OCI-LY7 (cell line): ENCODE measurements around the gene C8G. TPM values are rescaled to one million over a fixed set of nuclear protein-coding genes. Genes with fewer than 3 reads are reported as not detected.

ENCODE experiments used
- BruUV-seq: library from RNA; stranded (reverse); fragments of 400-500 nt; replicated peaks from 2 replicates; lab custom pipeline; 2021; lab: Mats Ljungman, UMichigan
- CTCF ChIA-PET: fragments of 300-600 bp; sonication (Branson Sonifier 250); formaldehyde crosslinking; loops from one replicate; lab custom pipeline; 2022; ENCODE audit warnings: antibody characterized with exemption; ENCODE audit not compliant: unreplicated experiment; lab: Charles Lee
- POLR2A ChIA-PET: fragments of 300-600 bp; sonication (Branson Sonifier 250); formaldehyde crosslinking; loops from one replicate; lab custom pipeline; 2022; ENCODE audit warnings: antibody characterized with exemption; lab: Charles Lee
- DNase-seq: peaks from one replicate; pipeline ENCODE4 v3.0.0-alpha.2; 2015; ENCODE audit warnings: low spot score
- H2AFZ ChIP-seq: fragments of 200-600 bp; sonication (generic), shearing (Covaris generic); 2 replicates; pipeline ENCODE4 v1.6.1; 2014; ENCODE audit warnings: mild to moderate bottlenecking, antibody characterized with exemption, low read length, moderate library complexity
- H3K27ac ChIP-seq: fragments of 200-600 bp; sonication (generic); 2 replicates; pipeline ENCODE4 v1.5.1; 2014; ENCODE audit warnings: mixed run types, low read depth, mild to moderate bottlenecking, moderate library complexity, low read length, inconsistent platforms; ENCODE audit not compliant: poor library complexity, severe bottlenecking
- H3K36me3 ChIP-seq: fragments of 200-600 bp; sonication (generic); 2 replicates; pipeline ENCODE4 v1.6.1; 2014; ENCODE audit warnings: mild to moderate bottlenecking, antibody characterized with exemption, low read length, moderate library complexity, mixed read lengths; ENCODE audit not compliant: insufficient read depth
- H3K4me1 ChIP-seq: fragments of 200-600 bp; sonication (generic); 2 replicates; pipeline ENCODE4 v1.5.1; 2014; ENCODE audit warnings: mild to moderate bottlenecking, low read length; ENCODE audit not compliant: insufficient read depth, poor library complexity, severe bottlenecking
- H3K4me2 ChIP-seq: fragments of 200-600 bp; sonication (generic); 2 replicates; pipeline ENCODE4 v1.6.1; 2014; ENCODE audit warnings: mild to moderate bottlenecking, low read length
- H3K4me3 ChIP-seq: fragments of 200-600 bp; sonication (generic); 2 replicates; pipeline ENCODE4 v1.5.1; 2014; ENCODE audit warnings: mild to moderate bottlenecking, low read depth, low read length; ENCODE audit not compliant: poor library complexity, severe bottlenecking
- H3K79me2 ChIP-seq: fragments of 200-600 bp; sonication (generic); 2 replicates; pipeline ENCODE4 v1.6.1; 2016; ENCODE audit warnings: low read depth, mild to moderate bottlenecking, low read length, moderate library complexity, mixed read lengths; ENCODE audit not compliant: insufficient read depth
- H3K9me2 ChIP-seq: fragments of 200-600 bp; sonication (generic); 2 replicates; pipeline ENCODE4 v1.6.1; 2016; ENCODE audit warnings: mild to moderate bottlenecking, low read length, mixed read lengths; ENCODE audit not compliant: insufficient read depth
- H3K9me3 ChIP-seq: fragments of 200-600 bp; sonication (generic); 2 replicates; pipeline ENCODE4 v1.6.1; 2014; ENCODE audit warnings: mild to moderate bottlenecking, mixed run types, low read length, mixed read lengths
- H4K20me1 ChIP-seq: fragments of 200-600 bp; sonication (generic); 2 replicates; pipeline ENCODE4 v1.6.1; 2014; ENCODE audit warnings: mild to moderate bottlenecking, antibody characterized with exemption, low read length, moderate library complexity, mixed read lengths; ENCODE audit not compliant: insufficient read depth
- EZH2phosphoT487 ChIP-seq: fragments of 200-600 bp; sonication (generic); IDR thresholded peaks from 2 replicates; pipeline ENCODE4 v1.6.1; 2018; ENCODE audit warnings: low read depth, borderline replicate concordance, mild to moderate bottlenecking, mixed run types, antibody characterized with exemption, low read length, moderate library complexity, mixed read lengths
- intact Hi-C: fragments of 100-400 bp; cut with micrococcal nuclease; formaldehyde crosslinking; loops from one replicate; pipeline ENCODE4 v1.10.0; 2022; ENCODE audit not compliant: unreplicated experiment
- total RNA-seq, 2 experiments: library from RNA; depleted of rRNA in 1 of 2; stranded (reverse); fragments of >200 nt in 1 of 2; shearing (Covaris generic) in 1 of 2; gene quantifications; 2 replicates each; pipeline ENCODE4 v1.2.3, GENCODE V29; 2014 to 2022
- TF ChIP-seq, protein P1 (sequence below): fragments of 200-600 bp; sonication (generic); conservative IDR thresholded peaks from 2 replicates; pipeline ENCODE4 v1.5.1; 2014; ENCODE audit warnings: mild to moderate bottlenecking, antibody characterized with exemption, low read length, moderate library complexity, mixed read lengths

The C8G gene
- total RNA-seq, 2 experiments from 2014 or later = 0.95 to 2.2 TPM

DNA sequence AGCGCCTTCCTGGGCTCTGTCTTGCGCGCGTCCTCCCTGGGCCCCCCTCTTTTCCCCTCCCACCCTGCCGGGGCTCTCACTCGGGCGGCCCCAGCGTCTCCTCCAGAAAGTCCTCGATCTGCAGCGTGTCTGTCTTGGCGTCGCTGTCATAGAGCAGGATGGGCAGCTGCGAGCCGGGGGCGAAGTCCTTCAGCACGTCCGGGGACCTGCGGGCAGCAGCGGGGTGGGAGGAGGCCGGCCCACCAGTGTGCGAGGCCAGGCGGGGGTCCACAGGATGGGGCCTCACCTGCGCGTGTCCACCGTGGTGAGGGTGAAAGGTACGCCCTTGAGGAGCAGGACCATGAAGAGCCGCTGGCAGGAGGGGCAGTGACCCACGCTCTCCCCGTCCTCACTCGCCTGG is 50.3 kb downstream of the C8G start:
- DNase-seq = no peak
- no peak overlapping the region for H3K27ac ChIP-seq
- H4K20me1 ChIP-seq = no peaks in the 10 kb centered on the region
- no peaks in the 10 kb centered on the region for H3K9me2 ChIP-seq
- TF ChIP-seq EZH2phosphoT487 = no peak
- TF ChIP-seq, protein P1, sequence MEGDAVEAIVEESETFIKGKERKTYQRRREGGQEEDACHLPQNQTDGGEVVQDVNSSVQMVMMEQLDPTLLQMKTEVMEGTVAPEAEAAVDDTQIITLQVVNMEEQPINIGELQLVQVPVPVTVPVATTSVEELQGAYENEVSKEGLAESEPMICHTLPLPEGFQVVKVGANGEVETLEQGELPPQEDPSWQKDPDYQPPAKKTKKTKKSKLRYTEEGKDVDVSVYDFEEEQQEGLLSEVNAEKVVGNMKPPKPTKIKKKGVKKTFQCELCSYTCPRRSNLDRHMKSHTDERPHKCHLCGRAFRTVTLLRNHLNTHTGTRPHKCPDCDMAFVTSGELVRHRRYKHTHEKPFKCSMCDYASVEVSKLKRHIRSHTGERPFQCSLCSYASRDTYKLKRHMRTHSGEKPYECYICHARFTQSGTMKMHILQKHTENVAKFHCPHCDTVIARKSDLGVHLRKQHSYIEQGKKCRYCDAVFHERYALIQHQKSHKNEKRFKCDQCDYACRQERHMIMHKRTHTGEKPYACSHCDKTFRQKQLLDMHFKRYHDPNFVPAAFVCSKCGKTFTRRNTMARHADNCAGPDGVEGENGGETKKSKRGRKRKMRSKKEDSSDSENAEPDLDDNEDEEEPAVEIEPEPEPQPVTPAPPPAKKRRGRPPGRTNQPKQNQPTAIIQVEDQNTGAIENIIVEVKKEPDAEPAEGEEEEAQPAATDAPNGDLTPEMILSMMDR = no peak
- no TSS peak for BruUV-seq
- CTCF ChIA-PET = interaction anchor here (0.6 kb wide), 1 partner anchor 687 kb away, joined by 11 read pairs; no protein-coding TSS in a partner anchor
- H3K4me3 ChIP-seq = no peak overlapping the region
- no peak overlapping the region for H2AFZ ChIP-seq
- H3K79me2 ChIP-seq = no peaks in the 10 kb centered on the region; the same call in 1 of the 2 replicates
- H3K4me1 ChIP-seq = peaks cover 51% of the 10 kb centered on the region
- H3K4me2 ChIP-seq = no peak overlapping the region
- no peaks in the 10 kb centered on the region for H3K9me3 ChIP-seq
- intact Hi-C loops = no loop called here
- H3K36me3 ChIP-seq = 0 out of 2 replicates have a peak, but pooled peaks cover 3% of the 10 kb centered on the region
- POLR2A ChIA-PET = no interaction called here

- Histone ChIP-seq H3K9me3 (no peaks in the 10 kb centered on the region), H3K9me2 (no peaks in the 10 kb centered on the region), H3K4me2 (peak overlapping the region; percentile 33), H3K79me2 (no peaks in the 10 kb centered on the region; the same call in 1 of the 2 replicates), H4K20me1 (no peaks in the 10 kb centered on the region), H2AFZ (no peak overlapping the region), H3K4me3 (no peak overlapping the region), H3K4me1 (peaks cover 55% of the 10 kb centered on the region), H3K36me3 (0 out of 2 replicates have a peak, but pooled peaks cover 3% of the 10 kb centered on the region), H3K27ac (peak overlapping the region; percentile 3)
- ChIA-PET POLR2A (no interaction called here), CTCF (interaction anchor here (0.6 kb wide), 1 partner anchor 44 kb away, joined by 3 read pairs; the partner anchor contains the start of gene LCN12)
- no TSS peak for BruUV-seq
- TF ChIP-seq, protein P1 = no peak
- no peak for TF ChIP-seq EZH2phosphoT487
- DNase-seq = no peak
- intact Hi-C loops = no loop called here
These were observed 50.8 kb downstream of the C8G start for GRCh38 chr9:136995772-136996311.

Other genes starting within 250 kb of the C8G start
Only the 30 nearest of the 32 such genes appear.
- 13.3 and 13.9 TPM in 2 replicates for gene DIPK1B, start 232.7 kb upstream of the C8G start, total RNA-seq (2014; rRNA removed; shearing (Covaris generic))
- 0.30 and 0.74 TPM in 2 replicates for gene DIPK1B, start 232.7 kb upstream of the C8G start, total RNA-seq (2022)
- not detected in 2 replicates for gene LCN10, start 202.3 kb upstream of the C8G start, total RNA-seq (2014; rRNA removed; shearing (Covaris generic))
- gene LCN10, start 202.3 kb upstream of the C8G start, total RNA-seq (2022) = not detected in 2 replicates
- gene LCN6, start 196.7 kb upstream of the C8G start, total RNA-seq (2014; rRNA removed; shearing (Covaris generic)) = not detected in 2 replicates
- not detected in 2 replicates for gene LCN6, start 196.7 kb upstream of the C8G start, total RNA-seq (2022)
- not detected in 2 replicates for gene LCN8, start 187.0 kb upstream of the C8G start, total RNA-seq (2014; rRNA removed; shearing (Covaris generic))
- gene LCN8, start 187.0 kb upstream of the C8G start, total RNA-seq (2022) = not detected in 2 replicates
- gene LCN15, start 180.7 kb upstream of the C8G start, total RNA-seq (2014; rRNA removed; shearing (Covaris generic)) = not detected in 2 replicates
- not detected in 2 replicates for gene LCN15, start 180.7 kb upstream of the C8G start, total RNA-seq (2022)
- 61.9 and 70.2 TPM in 2 replicates for gene TMEM141, start 153.9 kb upstream of the C8G start, total RNA-seq (2014; rRNA removed; shearing (Covaris generic))
- 41.5 and 43.2 TPM in 2 replicates for gene TMEM141, start 153.9 kb upstream of the C8G start, total RNA-seq (2022)
- 1.3 and 2.2 TPM in 2 replicates for gene CCDC183, start 148.9 kb upstream of the C8G start, total RNA-seq (2014; rRNA removed; shearing (Covaris generic))
- 0.44 and 0.88 TPM in 2 replicates for gene CCDC183, start 148.9 kb upstream of the C8G start, total RNA-seq (2022)
- gene RABL6, start 137.3 kb upstream of the C8G start, total RNA-seq (2014; rRNA removed; shearing (Covaris generic)) = 97.0 and 113 TPM in 2 replicates
- 126 and 133 TPM in 2 replicates for gene RABL6, start 137.3 kb upstream of the C8G start, total RNA-seq (2022)
- gene AJM1, start 102.8 kb upstream of the C8G start, total RNA-seq (2014; rRNA removed; shearing (Covaris generic)) = 2.4 and 2.5 TPM in 2 replicates
- gene AJM1, start 102.8 kb upstream of the C8G start, total RNA-seq (2022) = 4.6 and 5.1 TPM in 2 replicates
- 56.9 and 81.9 TPM in 2 replicates for gene PHPT1, start 95.8 kb upstream of the C8G start, total RNA-seq (2014; rRNA removed; shearing (Covaris generic))
- gene PHPT1, start 95.8 kb upstream of the C8G start, total RNA-seq (2022) = 42.4 and 49.9 TPM in 2 replicates
- 11.7 and 14.0 TPM in 2 replicates for gene MAMDC4, start 92.9 kb upstream of the C8G start, total RNA-seq (2014; rRNA removed; shearing (Covaris generic))
- 12.7 and 14.2 TPM in 2 replicates for gene MAMDC4, start 92.9 kb upstream of the C8G start, total RNA-seq (2022)
- gene EDF1, start 78.9 kb upstream of the C8G start, total RNA-seq (2014; rRNA removed; shearing (Covaris generic)) = 272 and 409 TPM in 2 replicates
- gene EDF1, start 78.9 kb upstream of the C8G start, total RNA-seq (2022) = 222 and 246 TPM in 2 replicates
- 31.4 and 34.7 TPM in 2 replicates for gene TRAF2, start 58.7 kb upstream of the C8G start, total RNA-seq (2014; rRNA removed; shearing (Covaris generic))
- 40.5 and 43.7 TPM in 2 replicates for gene TRAF2, start 58.7 kb upstream of the C8G start, total RNA-seq (2022)
- 78.7 and 89.6 TPM in 2 replicates for gene FBXW5, start 505 bp upstream of the C8G start, total RNA-seq (2014; rRNA removed; shearing (Covaris generic))
- gene FBXW5, start 505 bp upstream of the C8G start, total RNA-seq (2022) = 59.1 and 63.3 TPM in 2 replicates
- 0.95 and 6.5 TPM in 2 replicates for gene LCN12, start 7.0 kb downstream of the C8G start, total RNA-seq (2014; rRNA removed; shearing (Covaris generic))
- gene LCN12, start 7.0 kb downstream of the C8G start, total RNA-seq (2022) = 3.5 and 3.7 TPM in 2 replicates
- gene PTGDS, start 32.3 kb downstream of the C8G start, total RNA-seq (2014; rRNA removed; shearing (Covaris generic)) = not detected in 2 replicates
- gene PTGDS, start 32.3 kb downstream of the C8G start, total RNA-seq (2022) = not detected in 2 replicates
- gene LCNL1, start 37.8 kb downstream of the C8G start, total RNA-seq (2014; rRNA removed; shearing (Covaris generic)) = not detected in 2 replicates
- gene LCNL1, start 37.8 kb downstream of the C8G start, total RNA-seq (2022) = not detected in 2 replicates
- 63.5 and 66.5 TPM in 2 replicates for gene PAXX, start 47.2 kb downstream of the C8G start, total RNA-seq (2014; rRNA removed; shearing (Covaris generic))
- gene PAXX, start 47.2 kb downstream of the C8G start, total RNA-seq (2022) = 45.7 and 46.3 TPM in 2 replicates
- gene CLIC3, start 51.3 kb downstream of the C8G start, total RNA-seq (2014; rRNA removed; shearing (Covaris generic)) = not detected in 2 replicates
- not detected in 2 replicates for gene CLIC3, start 51.3 kb downstream of the C8G start, total RNA-seq (2022)
- gene ABCA2, start 83.0 kb downstream of the C8G start, total RNA-seq (2014; rRNA removed; shearing (Covaris generic)) = 2.4 and 4.1 TPM in 2 replicates
- 8.3 and 10.6 TPM in 2 replicates for gene ABCA2, start 83.0 kb downstream of the C8G start, total RNA-seq (2022)
- gene FUT7, start 86.8 kb downstream of the C8G start, total RNA-seq (2014; rRNA removed; shearing (Covaris generic)) = not detected in 2 replicates
- gene FUT7, start 86.8 kb downstream of the C8G start, total RNA-seq (2022) = 0.21 TPM in 1 of 2 replicates, not detected in the other
- 0.21 and 0.32 TPM in 2 replicates for gene NPDC1, start 100.9 kb downstream of the C8G start, total RNA-seq (2014; rRNA removed; shearing (Covaris generic))
- 0.38 and 0.39 TPM in 2 replicates for gene NPDC1, start 100.9 kb downstream of the C8G start, total RNA-seq (2022)
- gene ENTPD2, start 108.8 kb downstream of the C8G start, total RNA-seq (2014; rRNA removed; shearing (Covaris generic)) = 0.16 TPM in 1 of 2 replicates, not detected in the other
- gene ENTPD2, start 108.8 kb downstream of the C8G start, total RNA-seq (2022) = not detected in 2 replicates
- gene SAPCD2, start 125.3 kb downstream of the C8G start, total RNA-seq (2014; rRNA removed; shearing (Covaris generic)) = 65.9 and 74.0 TPM in 2 replicates
- gene SAPCD2, start 125.3 kb downstream of the C8G start, total RNA-seq (2022) = 51.4 and 57.2 TPM in 2 replicates
- 5.3 and 5.7 TPM in 2 replicates for gene UAP1L1, start 132.3 kb downstream of the C8G start, total RNA-seq (2014; rRNA removed; shearing (Covaris generic))
- gene UAP1L1, start 132.3 kb downstream of the C8G start, total RNA-seq (2022) = 12.3 and 16.7 TPM in 2 replicates
- 22.5 and 32.7 TPM in 2 replicates for gene MAN1B1, start 141.7 kb downstream of the C8G start, total RNA-seq (2014; rRNA removed; shearing (Covaris generic))
- 38.8 and 43.4 TPM in 2 replicates for gene MAN1B1, start 141.7 kb downstream of the C8G start, total RNA-seq (2022)
- 173 and 182 TPM in 2 replicates for gene DPP7, start 169.5 kb downstream of the C8G start, total RNA-seq (2014; rRNA removed; shearing (Covaris generic))
- 154 TPM in 2 replicates for gene DPP7, start 169.5 kb downstream of the C8G start, total RNA-seq (2022)
- gene GRIN1, start 193.9 kb downstream of the C8G start, total RNA-seq (2014; rRNA removed; shearing (Covaris generic)) = 0.06 TPM in 1 of 2 replicates, not detected in the other
- gene GRIN1, start 193.9 kb downstream of the C8G start, total RNA-seq (2022) = 0.15 and 0.55 TPM in 2 replicates
- gene LRRC26, start 224.8 kb downstream of the C8G start, total RNA-seq (2014; rRNA removed; shearing (Covaris generic)) = 0.21 TPM in 1 of 2 replicates, not detected in the other
- gene LRRC26, start 224.8 kb downstream of the C8G start, total RNA-seq (2022) = not detected in 2 replicates
- gene TMEM210, start 226.8 kb downstream of the C8G start, total RNA-seq (2014; rRNA removed; shearing (Covaris generic)) = not detected in 2 replicates
- not detected in 2 replicates for gene TMEM210, start 226.8 kb downstream of the C8G start, total RNA-seq (2022)